Lung (tissue), 16 donors: ENCODE data around the gene GNAS. TPM values are rescaled to one million over a fixed set of nuclear protein-coding genes. Genes with fewer than 3 reads are reported as not detected.

Experiments
- ATAC-seq: fragments of 200-7000 bp; cut with Tn5 transposase; one replicate; pipeline ENCODE4 v1.9.1; 2020; ENCODE audit warnings: moderate number of reproducible peaks; ENCODE audit not compliant: insufficient read depth, low FRiP score
- DNase-seq, 3 donors: peaks; one replicate each; pipeline ENCODE4 v3.0.0-alpha.2; 2013 to 2017
- H3K27ac ChIP-seq, 2 donors: one replicate each; pipeline ENCODE4 v1.5.1; 2013; ENCODE audit warnings: mild to moderate bottlenecking in 2 of 2, moderate library complexity in 2 of 2, control low read depth in 1 of 2, inconsistent platforms in 1 of 2, low read depth in 1 of 2, low read length in 1 of 2
- H3K27me3 ChIP-seq, 3 donors: one replicate each; pipeline ENCODE4 v1.5.1; 2013; ENCODE audit warnings: low read length in 2 of 3; ENCODE audit not compliant: control insufficient read depth in 3 of 3, insufficient read depth in 3 of 3
- H3K36me3 ChIP-seq, 4 donors: one replicate each; pipeline ENCODE4 v1.5.1; 2013; ENCODE audit warnings: low read length in 4 of 4, mild to moderate bottlenecking in 1 of 4, moderate library complexity in 1 of 4; ENCODE audit not compliant: control insufficient read depth in 4 of 4, insufficient read depth in 4 of 4
- H3K4me1 ChIP-seq, 5 donors: one replicate each; pipeline ENCODE4 v1.5.1; 2013; ENCODE audit warnings: low read length in 5 of 5, mild to moderate bottlenecking in 2 of 5, moderate library complexity in 1 of 5; ENCODE audit not compliant: control insufficient read depth in 5 of 5, insufficient read depth in 5 of 5
- H3K4me3 ChIP-seq: one replicate; pipeline ENCODE4 v1.5.1; 2013; ENCODE audit warnings: mild to moderate bottlenecking, control low read depth, moderate library complexity
- H3K9ac ChIP-seq, 2 donors: one replicate each; pipeline ENCODE4 v1.5.1; 2013; ENCODE audit warnings: low read length in 2 of 2, control low read depth in 1 of 2; ENCODE audit not compliant: insufficient read depth in 1 of 2
- H3K9me3 ChIP-seq, 4 donors: one replicate each; pipeline ENCODE4 v1.5.1; 2013; ENCODE audit warnings: low read length in 3 of 4, mild to moderate bottlenecking in 1 of 4, moderate library complexity in 1 of 4; ENCODE audit not compliant: control insufficient read depth in 4 of 4, insufficient read depth in 3 of 4
- CTCF ChIP-seq: IDR thresholded peaks from 2 replicates; pipeline ENCODE4 v1.5.1; 2012; ENCODE audit warnings: mild to moderate bottlenecking; ENCODE audit errors: control extremely low read depth, extremely low read depth
- WGBS, 2 donors: extraction: QIAGEN DNeasy Blood & Tissue Kit; methylation state at CpG; one replicate each; pipeline ENCODE4 v1.1.7; 2013; 5-methylcytosine and 5-hydroxymethylcytosine counted together
- long read RNA-seq, 5 donors: transcript quantifications; one replicate each; lab custom pipeline, GENCODE V29; 2026
- polyA plus RNA-seq, 2 donors: library from polyadenylated mRNA; stranded (reverse); fragments of 200-250 nt; gene quantifications; one replicate each; pipeline ENCODE4 v1.2.1, GENCODE V29; 2013
- total RNA-seq, 2 donors: library from RNA; depleted of rRNA in 1 of 2; stranded (reverse); fragments of >200 nt in 1 of 2; gene quantifications; one replicate each; pipeline ENCODE4 v1.2.1, GENCODE V29; 2014 to 2021
- donor health status: control.
- donor health status: control.
- donor health status: Bipolar disorder and iron deficiency.
- donor health status: healthy.
- donor health status: DM: yes; HTN: yes; CAD: no.

Gene GNAS
- 1,000 to 10,000 TPM in 1 of 2 donors, 100 to 1,000 TPM in 1; 763 to 1,010 TPM for total RNA-seq
- polyA plus RNA-seq = 1,000 to 10,000 TPM in 1 of 2 donors, 100 to 1,000 TPM in 1; 638 to 1,238 TPM
- long read RNA-seq, donor 1, transcript GNAS-210 (13 exons, 1,972 nt) = major isoform, 266 of 1,584 reads
- long read RNA-seq, donor 1, transcript GNAS-232 (10 exons, 1,839 nt) = minor isoform, 24 of 1,584 reads
- long read RNA-seq, donor 1, transcript GNAS-231 (2 exons, 493 nt) = minor isoform, 41 of 1,584 reads
- long read RNA-seq, donor 1, transcript GNAS-201 (12 exons, 1,866 nt) = minor isoform, 197 of 1,584 reads
- long read RNA-seq, donor 1, partial matches to known transcripts = 999 of 1,584 reads
- long read RNA-seq, donor 1, other reads (novel, unspliced or antisense) = 30 of 1,584 reads
- long read RNA-seq, donor 2, full-length matches to known transcripts = 181 of 566 reads
- long read RNA-seq, donor 2, partial matches to known transcripts = 385 of 566 reads
- long read RNA-seq, donor 2, other reads (novel, unspliced or antisense) = 0 of 566 reads
- long read RNA-seq, donor 3, transcript GNAS-201 (12 exons, 1,866 nt) = minor isoform, 95 of 947 reads
- long read RNA-seq, donor 3, transcript GNAS-232 (10 exons, 1,839 nt) = minor isoform, 15 of 947 reads
- long read RNA-seq, donor 3, transcript GNAS-231 (2 exons, 493 nt) = minor isoform, 33 of 947 reads
- long read RNA-seq, donor 3, transcript GNAS-210 (13 exons, 1,972 nt) = major isoform, 101 of 947 reads
- long read RNA-seq, donor 3, partial matches to known transcripts = 675 of 947 reads
- long read RNA-seq, donor 3, other reads (novel, unspliced or antisense) = 0 of 947 reads
- long read RNA-seq, donor 4, transcript GNAS-231 (2 exons, 493 nt) = minor isoform, 32 of 843 reads
- long read RNA-seq, donor 4, transcript GNAS-210 (13 exons, 1,972 nt) = major isoform, 81 of 843 reads
- long read RNA-seq, donor 4, transcript GNAS-255 (11 exons, 2,837 nt) = minor isoform, 8 of 843 reads
- long read RNA-seq, donor 4, transcript GNAS-201 (12 exons, 1,866 nt) = minor isoform, 41 of 843 reads
- long read RNA-seq, donor 4, partial matches to known transcripts = 663 of 843 reads
- long read RNA-seq, donor 4, other reads (novel, unspliced or antisense) = 0 of 843 reads
- long read RNA-seq, donor 5, full-length matches to known transcripts = 622 of 1,779 reads
- long read RNA-seq, donor 5, partial matches to known transcripts = 1,132 of 1,779 reads
- long read RNA-seq, donor 5, other reads (novel, unspliced or antisense) = 25 of 1,779 reads

GRCh38 chr20:58852543-58853271, at the start of gene GNAS:
Gene GNAS, plus strand, starts transcription at chr20:58852716.
- H3K9ac ChIP-seq = no peak within 1 kb of the TSS
- H3K27me3 ChIP-seq = peaks cover 0 to 47% (median 30%) of the 10 kb centered on the region in 3 donors
- no peaks in the 10 kb centered on the region for H3K9me3 ChIP-seq
- 35 to 41% methylated on average over 35 of the region's 35 CpGs for WGBS, 2 donors
- peaks cover 0 to 15% (median 0%) of the 10 kb centered on the region in 5 donors for H3K4me1 ChIP-seq
- TF ChIP-seq CTCF = peak; percentile 12
- DNase-seq = peak; percentile 69 to 81 (median 77)
- H3K27ac ChIP-seq = no peak within 1 kb of the TSS
- H3K4me3 ChIP-seq = no peak within 1 kb of the TSS
- no peak for ATAC-seq
- no peaks in the 10 kb centered on the region for H3K36me3 ChIP-seq

GRCh38 chr20:58803533-58803932, 49.0 kb upstream of the GNAS start:
- no peak overlapping the region for H3K27ac ChIP-seq
- H3K4me1 ChIP-seq = peaks cover 0 to 3% (median 0%) of the 10 kb centered on the region in 5 donors
- H3K27me3 ChIP-seq = peaks cover 0 to 3% (median 0%) of the 10 kb centered on the region in 3 donors
- H3K9ac ChIP-seq = no peak overlapping the region
- peaks cover 0 to 3% (median 0%) of the 10 kb centered on the region in 4 donors for H3K9me3 ChIP-seq
- no peaks in the 10 kb centered on the region for H3K36me3 ChIP-seq
- 87% methylated on average over 18 of the region's 18 CpGs for WGBS, 2 donors
- no peak for TF ChIP-seq CTCF
- ATAC-seq (no peak), DNase-seq (no peak)
- no peak overlapping the region for H3K4me3 ChIP-seq

DNA sequence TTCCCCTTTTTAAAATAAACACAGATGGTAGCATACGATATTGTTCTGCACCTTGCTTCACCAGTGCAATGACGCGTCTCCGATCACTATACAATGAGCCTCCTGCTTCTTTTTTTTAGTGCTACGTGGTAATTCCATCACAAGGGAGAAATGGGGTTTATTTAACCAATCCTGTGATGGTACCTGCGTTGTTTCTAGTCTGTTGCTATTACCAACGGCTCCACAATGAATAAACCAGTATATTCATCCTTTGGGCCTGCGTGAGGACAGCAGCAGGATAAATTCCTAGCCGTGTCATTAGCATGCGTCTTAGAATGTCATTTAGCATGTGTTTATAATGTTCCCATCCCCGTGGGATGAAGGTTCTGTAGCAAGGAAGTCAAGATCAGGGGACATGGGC, 44.7 kb upstream of the GNAS start:
- TF ChIP-seq CTCF = no peak
- 83 to 93% methylated on average over 11 of the region's 11 CpGs for WGBS, 2 donors
- H3K9me3 ChIP-seq = peaks cover 0 to 9% (median 0%) of the 10 kb centered on the region in 4 donors
- H3K9ac ChIP-seq = no peak overlapping the region
- H3K4me1 ChIP-seq = peaks cover 0 to 3% (median 0%) of the 10 kb centered on the region in 5 donors
- H3K27ac ChIP-seq = no peak overlapping the region
- H3K36me3 ChIP-seq = no peaks in the 10 kb centered on the region
- DNase-seq (no peak), ATAC-seq (no peak)
- peaks cover 0 to 3% (median 0%) of the 10 kb centered on the region in 3 donors for H3K27me3 ChIP-seq
- H3K4me3 ChIP-seq = no peak overlapping the region
